ENCODE data around the gene RAB36. TPM values are rescaled to one million over a fixed set of nuclear protein-coding genes. Genes with fewer than 3 reads are reported as not detected.

The RAB36 gene
- total and polyA plus RNA-seq, 12 donors: 4.0 to 13.0 (median 7.2) TPM

- Histone ChIP-seq H3K9me3 (replicated peaks in 1 of 3) (no peaks in the 10 kb centered on the region), H3K36me3 (replicated peaks in 1 of 2) (no peaks in the 10 kb centered on the region), H3K4me3 (no peak overlapping the region), H3K27ac (no peak overlapping the region), H3K4me1 (replicated peaks in 1 of 2) (peaks cover 12 to 26% of the 10 kb centered on the region in 2 donors), H3K27me3 (no peaks in the 10 kb centered on the region)
- WGBS, 4 donors: 93 to 97% (median 95%) methylated on average over 3 of the region's 3 CpGs
- no peak for TF ChIP-seq CTCF (IDR thresholded peaks at IDR 0.05)
- no peak for TF ChIP-seq POLR2A (IDR thresholded peaks at IDR 0.05)
- DNase-seq: no peak
- intact Hi-C loops (cut with DNase I): no loop called here
Observed at GRCh38 chr22:23211622-23212021, 66.3 kb downstream of the RAB36 start.

- no peaks in the 10 kb centered on the region for H3K27me3 ChIP-seq
- DNase-seq: peak in 1 of 7 donors; percentile 24
- intact Hi-C loops (cut with DNase I): no loop called here
- no peak for TF ChIP-seq CTCF (IDR thresholded peaks at IDR 0.05)
- TF ChIP-seq POLR2A (IDR thresholded peaks at IDR 0.05): no peak
- H3K36me3 ChIP-seq (replicated peaks in 1 of 2): no peaks in the 10 kb centered on the region
- H3K4me1 ChIP-seq (replicated peaks in 1 of 2): peaks cover 12 to 29% of the 10 kb centered on the region in 2 donors
- H3K9me3 ChIP-seq (replicated peaks in 1 of 3): no peaks in the 10 kb centered on the region
- no peak overlapping the region for H3K4me3 ChIP-seq
- H3K27ac ChIP-seq: peak overlapping the region in 2 of 5 donors; percentile 15 to 53
- 68 to 84% (median 72%) methylated on average over 7 to 10 of the region's 10 CpGs for WGBS, 4 donors
Observed at GRCh38 chr22:23212061-23213021, 67.1 kb downstream of the RAB36 start.

- intact Hi-C loops (cut with DNase I): no loop called here
- whole genome bisulfite sequencing, 4 donors: 56 to 70% (median 60%) methylated on average over 9 to 13 of the region's 13 CpGs
- Histone ChIP-seq H3K27ac (peak overlapping the region in 2 of 5 donors; percentile 15 to 53), H3K36me3 (replicated peaks in 1 of 2) (no peaks in the 10 kb centered on the region), H3K9me3 (replicated peaks in 1 of 3) (no peaks in the 10 kb centered on the region), H3K4me3 (no peak overlapping the region), H3K27me3 (no peaks in the 10 kb centered on the region), H3K4me1 (replicated peaks in 1 of 2) (peaks cover 12 to 36% of the 10 kb centered on the region in 2 donors)
- peak in 1 of 7 donors; percentile 22 for DNase-seq
- TF ChIP-seq POLR2A (IDR thresholded peaks at IDR 0.05) (no peak), CTCF (IDR thresholded peaks at IDR 0.05) (no peak)
Observed at GRCh38 chr22:23213022-23213555, 67.8 kb downstream of the RAB36 start.

- intact Hi-C loops (cut with DNase I): no loop called here
- Histone ChIP-seq H3K4me1 (replicated peaks in 1 of 2) (peaks cover 13 to 43% of the 10 kb centered on the region in 2 donors), H3K36me3 (replicated peaks in 1 of 2) (no peaks in the 10 kb centered on the region), H3K27ac (peak overlapping the region in 1 of 5 donors; percentile 53), H3K4me3 (no peak overlapping the region), H3K9me3 (replicated peaks in 1 of 3) (no peaks in the 10 kb centered on the region), H3K27me3 (no peaks in the 10 kb centered on the region)
- WGBS, 4 donors: 60 to 68% (median 67%) methylated on average over 11 of the region's 11 CpGs
- TF ChIP-seq POLR2A (IDR thresholded peaks at IDR 0.05) (no peak), CTCF (IDR thresholded peaks at IDR 0.05) (no peak)
- DNase-seq: no peak
Observed at GRCh38 chr22:23213581-23214334, 68.5 kb downstream of the RAB36 start.

Measured in adrenal gland (tissue), 12 donors.